Measurements from ENCODE around the gene BTAF1. TPM values are rescaled to one million over a fixed set of nuclear protein-coding genes. Genes with fewer than 3 reads are reported as not detected.
A peak's percentile ranks its signal among the peaks of the same experiment; 100 is the strongest.
"Not testable (repeated sequence)": the region's sequence is repeated elsewhere in the genome, so short reads cannot be mapped to it uniquely, and the experiment has no call there.

Gene BTAF1
- total and polyA plus RNA-seq, 7 experiments from 2014 or later: 6.9 to 84.8 (median 72.6) TPM

- DNase-seq (no peak), ATAC-seq (no peak)
- Mint-ChIP-seq H3K36me3 (peaks cover 12 to 66% (median 53%) of the 10 kb centered on the region in 5 donors), H3K9me3 (no peaks in the 10 kb centered on the region), H3K27me3 (no peaks in the 10 kb centered on the region), H3K4me1 (no peaks in the 10 kb centered on the region), H3K4me3 (no peak overlapping the region), H3K27ac (no peak overlapping the region)
- ChIA-PET POLR2A (interaction anchor here (0.6 kb wide), 1 partner anchor 131 kb away, joined by 3 read pairs; no protein-coding TSS in a partner anchor), CTCF (no interaction called here)
- Histone ChIP-seq H3K27me3 (ENCODE audit: control insufficient read depth in 2 of 2, insufficient read depth in 2 of 2, low read length in 2 of 2) (no peaks in the 10 kb centered on the region), H3K36me3 (ENCODE audit: control insufficient read depth in 2 of 3, insufficient read depth in 3 of 3, low read length in 3 of 3) (peaks cover 22 to 68% (median 31%) of the 10 kb centered on the region in 3 experiments), H3K9me3 (ENCODE audit: control insufficient read depth in 2 of 3, low read length in 3 of 3) (no peaks in the 10 kb centered on the region), H3K4me1 (ENCODE audit: control insufficient read depth in 2 of 2, insufficient read depth in 2 of 2, low read length in 2 of 2) (no peaks in the 10 kb centered on the region), H3K27ac (ENCODE audit: low read depth, low read length) (no peak overlapping the region), H3K4me3 (ENCODE audit: low read length) (no peak overlapping the region)
- intact Hi-C loops (cut with micrococcal nuclease): no loop called here
Observed at GRCh38 chr10:92024700-92025099, 101.1 kb downstream of the BTAF1 start.

GRCh38 chr10:92025340-92025739 lies 101.8 kb downstream of the BTAF1 start:
- H3K9me3 Mint-ChIP-seq; DNase-seq; ATAC-seq; H3K27ac Mint-ChIP-seq; H3K4me3 Mint-ChIP-seq; H3K9me3 ChIP-seq (ENCODE audit: control insufficient read depth in 2 of 3, low read length in 3 of 3); H3K4me3 ChIP-seq (ENCODE audit: low read length); H3K27me3 ChIP-seq (ENCODE audit: control insufficient read depth in 2 of 2, insufficient read depth in 2 of 2, low read length in 2 of 2); intact Hi-C loops (cut with micrococcal nuclease); H3K4me1 Mint-ChIP-seq; H3K27me3 Mint-ChIP-seq; H3K27ac ChIP-seq (ENCODE audit: low read depth, low read length); H3K4me1 ChIP-seq (ENCODE audit: control insufficient read depth in 2 of 2, insufficient read depth in 2 of 2, low read length in 2 of 2); CTCF ChIA-PET: not testable (repeated sequence)
- H3K36me3 Mint-ChIP-seq: peaks cover 12 to 63% (median 50%) of the 10 kb centered on the region in 5 donors
- H3K36me3 ChIP-seq (ENCODE audit: control insufficient read depth in 2 of 3, insufficient read depth in 3 of 3, low read length in 3 of 3): peaks cover 22 to 67% (median 27%) of the 10 kb centered on the region in 3 experiments
- POLR2A ChIA-PET: interaction anchor here (0.6 kb wide), 1 partner anchor 132 kb away, joined by 3 read pairs; no protein-coding TSS in a partner anchor

- no peak overlapping the region for H3K27ac Mint-ChIP-seq
- DNase-seq (no peak), ATAC-seq (no peak)
- no peaks in the 10 kb centered on the region for H3K4me1 ChIP-seq (ENCODE audit: control insufficient read depth in 2 of 2, insufficient read depth in 2 of 2, low read length in 2 of 2)
- H3K27me3 ChIP-seq (ENCODE audit: control insufficient read depth in 2 of 2, insufficient read depth in 2 of 2, low read length in 2 of 2): no peaks in the 10 kb centered on the region
- intact Hi-C loops (cut with micrococcal nuclease): no loop called here
- H3K36me3 ChIP-seq (ENCODE audit: control insufficient read depth in 2 of 3, insufficient read depth in 3 of 3, low read length in 3 of 3): peaks cover 19 to 56% (median 27%) of the 10 kb centered on the region in 3 experiments
- CTCF ChIA-PET: no interaction called here
- H3K9me3 ChIP-seq (ENCODE audit: control insufficient read depth in 2 of 3, low read length in 3 of 3): no peaks in the 10 kb centered on the region
- no peaks in the 10 kb centered on the region for H3K4me1 Mint-ChIP-seq
- no peak overlapping the region for H3K4me3 Mint-ChIP-seq
- H3K9me3 Mint-ChIP-seq: no peaks in the 10 kb centered on the region
- POLR2A ChIA-PET: interaction anchor here (0.6 kb wide), 1 partner anchor 618 kb away, joined by 3 read pairs; no protein-coding TSS in a partner anchor
- H3K27ac ChIP-seq (ENCODE audit: low read depth, low read length): no peak overlapping the region
- H3K27me3 Mint-ChIP-seq: no peaks in the 10 kb centered on the region
- peaks cover 16 to 64% (median 52%) of the 10 kb centered on the region in 5 donors for H3K36me3 Mint-ChIP-seq
- no peak overlapping the region for H3K4me3 ChIP-seq (ENCODE audit: low read length)
Observed at GRCh38 chr10:92027141-92027540, 103.6 kb downstream of the BTAF1 start.

GRCh38 chr10:92031580-92031979 lies 108.0 kb downstream of the BTAF1 start:
- ChIA-PET POLR2A (no interaction called here), CTCF (no interaction called here)
- H3K27me3 Mint-ChIP-seq: no peaks in the 10 kb centered on the region
- H3K36me3 Mint-ChIP-seq: peaks cover 25 to 69% (median 66%) of the 10 kb centered on the region in 5 donors
- peaks cover 13 to 16% (median 14%) of the 10 kb centered on the region in 3 experiments for H3K36me3 ChIP-seq (ENCODE audit: control insufficient read depth in 2 of 3, insufficient read depth in 3 of 3, low read length in 3 of 3)
- H3K4me1 Mint-ChIP-seq: no peaks in the 10 kb centered on the region
- ATAC-seq (no peak), DNase-seq (no peak)
- peaks cover 0 to 4% (median 0%) of the 10 kb centered on the region in 11 donors for H3K9me3 Mint-ChIP-seq
- no peaks in the 10 kb centered on the region for H3K4me1 ChIP-seq (ENCODE audit: control insufficient read depth in 2 of 2, insufficient read depth in 2 of 2, low read length in 2 of 2)
- no peaks in the 10 kb centered on the region for H3K27me3 ChIP-seq (ENCODE audit: control insufficient read depth in 2 of 2, insufficient read depth in 2 of 2, low read length in 2 of 2)
- no peak overlapping the region for H3K4me3 ChIP-seq (ENCODE audit: low read length)
- no peak overlapping the region for H3K4me3 Mint-ChIP-seq
- H3K27ac ChIP-seq (ENCODE audit: low read depth, low read length): no peak overlapping the region
- intact Hi-C loops (cut with micrococcal nuclease): no loop called here
- H3K27ac Mint-ChIP-seq: no peak overlapping the region
- H3K9me3 ChIP-seq (ENCODE audit: control insufficient read depth in 2 of 3, low read length in 3 of 3): no peaks in the 10 kb centered on the region

GRCh38 chr10:92033070-92033469 lies 109.5 kb downstream of the BTAF1 start:
- CTCF ChIA-PET; H3K36me3 ChIP-seq (ENCODE audit: control insufficient read depth in 2 of 3, insufficient read depth in 3 of 3, low read length in 3 of 3); ATAC-seq; H3K9me3 ChIP-seq (ENCODE audit: control insufficient read depth in 2 of 3, low read length in 3 of 3); H3K27me3 Mint-ChIP-seq; intact Hi-C loops (cut with micrococcal nuclease); H3K4me1 ChIP-seq (ENCODE audit: control insufficient read depth in 2 of 2, insufficient read depth in 2 of 2, low read length in 2 of 2); H3K4me3 Mint-ChIP-seq; DNase-seq; POLR2A ChIA-PET; H3K4me3 ChIP-seq (ENCODE audit: low read length); H3K27ac ChIP-seq (ENCODE audit: low read depth, low read length); H3K4me1 Mint-ChIP-seq; H3K27me3 ChIP-seq (ENCODE audit: control insufficient read depth in 2 of 2, insufficient read depth in 2 of 2, low read length in 2 of 2); H3K9me3 Mint-ChIP-seq: not testable (repeated sequence)
- Mint-ChIP-seq H3K36me3 (peaks cover 14 to 60% (median 54%) of the 10 kb centered on the region in 5 donors), H3K27ac (peak overlapping the region in 1 of 9 donors; percentile 17)

GRCh38 chr10:92038949-92039348 lies 115.4 kb downstream of the BTAF1 start:
- H3K4me1 ChIP-seq (ENCODE audit: control insufficient read depth in 2 of 2, insufficient read depth in 2 of 2, low read length in 2 of 2): no peaks in the 10 kb centered on the region
- no peak for ATAC-seq
- Mint-ChIP-seq H3K27ac (no peak overlapping the region), H3K9me3 (peaks cover 0 to 4% (median 0%) of the 10 kb centered on the region in 11 donors), H3K36me3 (peaks cover 2 to 27% (median 20%) of the 10 kb centered on the region in 5 donors), H3K27me3 (no peaks in the 10 kb centered on the region), H3K4me3 (no peak overlapping the region), H3K4me1 (no peaks in the 10 kb centered on the region)
- ChIA-PET POLR2A (no interaction called here), CTCF (no interaction called here)
- H3K27me3 ChIP-seq (ENCODE audit: control insufficient read depth in 2 of 2, insufficient read depth in 2 of 2, low read length in 2 of 2): no peaks in the 10 kb centered on the region
- H3K27ac ChIP-seq (ENCODE audit: low read depth, low read length): no peak overlapping the region
- no peaks in the 10 kb centered on the region for H3K9me3 ChIP-seq (ENCODE audit: control insufficient read depth in 2 of 3, low read length in 3 of 3)
- no peak for DNase-seq
- intact Hi-C loops (cut with micrococcal nuclease): no loop called here
- H3K36me3 ChIP-seq (ENCODE audit: control insufficient read depth in 2 of 3, insufficient read depth in 3 of 3, low read length in 3 of 3): no peaks in the 10 kb centered on the region
- H3K4me3 ChIP-seq (ENCODE audit: low read length): no peak overlapping the region

GRCh38 chr10:92042541-92042940 lies 119.0 kb downstream of the BTAF1 start:
- Mint-ChIP-seq H3K9me3 (peaks cover 0 to 1% (median 0%) of the 10 kb centered on the region in 11 donors), H3K27me3 (no peaks in the 10 kb centered on the region), H3K4me3 (no peak overlapping the region), H3K36me3 (peaks cover 0 to 9% (median 0%) of the 10 kb centered on the region in 5 donors), H3K4me1 (peaks cover 0 to 6% (median under 1%) of the 10 kb centered on the region in 7 donors), H3K27ac (no peak overlapping the region)
- ATAC-seq (no peak), DNase-seq (no peak)
- Histone ChIP-seq H3K9me3 (ENCODE audit: control insufficient read depth in 2 of 3, low read length in 3 of 3) (no peaks in the 10 kb centered on the region), H3K36me3 (ENCODE audit: control insufficient read depth in 2 of 3, insufficient read depth in 3 of 3, low read length in 3 of 3) (no peaks in the 10 kb centered on the region), H3K4me3 (ENCODE audit: low read length) (no peak overlapping the region), H3K4me1 (ENCODE audit: control insufficient read depth in 2 of 2, insufficient read depth in 2 of 2, low read length in 2 of 2) (no peaks in the 10 kb centered on the region), H3K27ac (ENCODE audit: low read depth, low read length) (no peak overlapping the region), H3K27me3 (ENCODE audit: control insufficient read depth in 2 of 2, insufficient read depth in 2 of 2, low read length in 2 of 2) (no peaks in the 10 kb centered on the region)
- CTCF ChIA-PET: no interaction called here
- POLR2A ChIA-PET: no interaction called here
- intact Hi-C loops (cut with micrococcal nuclease): no loop called here
